PC-9 (cell line): Measurements from ENCODE around the gene SGCD. TPM values are rescaled to one million over a fixed set of nuclear protein-coding genes. Genes with fewer than 3 reads are reported as not detected.

ENCODE experiments used
- BruUV-seq: library from RNA; stranded (reverse); fragments of 400-500 nt; replicated peaks from 2 replicates; lab custom pipeline; 2021; lab: Mats Ljungman, UMichigan
- CTCF ChIA-PET: fragments of 300-600 bp; sonication (Branson Sonifier 250); formaldehyde crosslinking; loops from one replicate; lab custom pipeline; 2022; ENCODE audit warnings: antibody characterized with exemption; lab: Charles Lee
- POLR2A ChIA-PET: fragments of 300-600 bp; sonication (Branson Sonifier 250); formaldehyde crosslinking; loops from one replicate; lab custom pipeline; 2022; ENCODE audit warnings: antibody characterized with exemption; ENCODE audit not compliant: unreplicated experiment; lab: Charles Lee
- DNase-seq, 2 experiments: peaks; one replicate each; pipeline versions ENCODE4 v3.0.0 to v3.0.0-alpha.2; 2015 to 2022; ENCODE audit warnings: mixed read lengths in 1 of 2
- H2AFZ ChIP-seq: fragments of 200-600 bp; sonication (generic); 2 replicates; pipeline ENCODE4 v1.8.1; 2017; ENCODE audit warnings: antibody characterized with exemption
- H3F3A ChIP-seq: fragments of 200-600 bp; sonication (generic); 2 replicates; pipeline ENCODE4 v1.8.1; 2017; ENCODE audit warnings: antibody characterized with exemption, mild to moderate bottlenecking, low read depth; ENCODE audit not compliant: insufficient read depth
- H3K27ac ChIP-seq: fragments of 200-600 bp; sonication (generic); 2 replicates; pipeline ENCODE4 v1.6.1; 2016; ENCODE audit warnings: mixed run types
- H3K27me3 ChIP-seq: fragments of 200-600 bp; sonication (generic); 2 replicates; pipeline ENCODE4 v1.6.1; 2016; ENCODE audit warnings: low read depth, mixed run types; ENCODE audit not compliant: insufficient read depth
- H3K36me3 ChIP-seq: fragments of 200-600 bp; sonication (generic); 2 replicates; pipeline ENCODE4 v1.6.1; 2016; ENCODE audit warnings: low read depth, mixed run types
- H3K4me1 ChIP-seq: fragments of 200-600 bp; sonication (generic); replicated peaks from 2 replicates; pipeline ENCODE4 v1.6.1; 2016; ENCODE audit warnings: mixed run types; ENCODE audit not compliant: insufficient read depth
- H3K4me2 ChIP-seq: fragments of 200-600 bp; sonication (generic); 2 replicates; pipeline ENCODE4 v1.6.1; 2017; ENCODE audit warnings: mixed run types
- H3K4me3 ChIP-seq: fragments of 200-600 bp; sonication (generic); 2 replicates; pipeline ENCODE4 v1.6.1; 2016; ENCODE audit warnings: mixed run types
- H3K79me2 ChIP-seq: fragments of 200-600 bp; sonication (generic); 2 replicates; pipeline ENCODE4 v1.6.1; 2017; ENCODE audit warnings: low read depth, mixed run types
- H3K9me2 ChIP-seq: fragments of 200-600 bp; sonication (generic); 2 replicates; pipeline ENCODE4 v1.8.1; 2017; ENCODE audit warnings: mild to moderate bottlenecking; ENCODE audit not compliant: insufficient read depth
- H3K9me3 ChIP-seq: fragments of 200-600 bp; sonication (generic); 2 replicates; pipeline ENCODE4 v1.8.1; 2016; ENCODE audit warnings: low read depth; ENCODE audit not compliant: insufficient read depth
- H4K20me1 ChIP-seq: fragments of 200-600 bp; sonication (generic); 2 replicates; pipeline ENCODE4 v1.8.1; 2017; ENCODE audit not compliant: insufficient read depth
- CTCF ChIP-seq: fragments of 200-600 bp; sonication (generic); conservative IDR thresholded peaks from 2 replicates; pipeline ENCODE4 v1.6.1; 2017; ENCODE audit warnings: mixed run types, antibody characterized with exemption, mild to moderate bottlenecking, moderate library complexity
- EZH2 ChIP-seq: fragments of 200-600 bp; sonication (generic); IDR thresholded peaks from 2 replicates; pipeline ENCODE4 v1.8.0; 2017; ENCODE audit warnings: antibody characterized with exemption, low read depth
- intact Hi-C: fragments of 100-400 bp; cut with micrococcal nuclease; formaldehyde crosslinking; loops from one replicate; pipeline ENCODE4 v1.10.0; 2022; ENCODE audit not compliant: unreplicated experiment
- total RNA-seq: library from RNA; stranded (reverse); gene quantifications from 2 replicates; pipeline ENCODE4 v1.2.3, GENCODE V29; 2021

The SGCD gene
- total RNA-seq, 1 experiment from 2014 or later: not detected

GRCh38 chr5:156540491-156540890 is 213.5 kb downstream of the SGCD start:
- no peaks in the 10 kb centered on the region for H3K36me3 ChIP-seq
- no peaks in the 10 kb centered on the region for H4K20me1 ChIP-seq
- no peak overlapping the region for H2AFZ ChIP-seq
- ChIA-PET CTCF (no interaction called here), POLR2A (no interaction called here)
- no peak overlapping the region for H3K27ac ChIP-seq
- no peaks in the 10 kb centered on the region for H3K4me1 ChIP-seq
- H3K27me3 ChIP-seq: no peaks in the 10 kb centered on the region
- BruUV-seq: no TSS peak
- H3K9me3 ChIP-seq: no peaks in the 10 kb centered on the region
- no peaks in the 10 kb centered on the region for H3K9me2 ChIP-seq
- intact Hi-C loops: no loop called here
- H3K4me2 ChIP-seq: no peak overlapping the region
- H3K79me2 ChIP-seq: no peaks in the 10 kb centered on the region
- H3K4me3 ChIP-seq: no peak overlapping the region
- TF ChIP-seq CTCF (no peak), EZH2 (no peak)
- no peak for DNase-seq
- no peaks in the 10 kb centered on the region for H3F3A ChIP-seq

- Histone ChIP-seq H4K20me1 (no peaks in the 10 kb centered on the region), H3K27me3 (no peaks in the 10 kb centered on the region), H3K36me3 (no peaks in the 10 kb centered on the region), H3K9me3 (no peaks in the 10 kb centered on the region), H3K27ac (no peak overlapping the region), H3F3A (no peaks in the 10 kb centered on the region), H2AFZ (no peak overlapping the region), H3K4me1 (no peaks in the 10 kb centered on the region), H3K4me2 (no peak overlapping the region), H3K4me3 (no peak overlapping the region), H3K79me2 (no peaks in the 10 kb centered on the region), H3K9me2 (no peaks in the 10 kb centered on the region)
- intact Hi-C loops: no loop called here
- BruUV-seq: no TSS peak
- no peak for DNase-seq
- no peak for TF ChIP-seq CTCF
- no peak for TF ChIP-seq EZH2
- ChIA-PET POLR2A (no interaction called here), CTCF (no interaction called here)
Observed at GRCh38 chr5:156541582-156541981, 214.6 kb downstream of the SGCD start.

GRCh38 chr5:156543348-156544145 is 216.6 kb downstream of the SGCD start:
- H3K4me1 ChIP-seq: no peaks in the 10 kb centered on the region
- ChIA-PET POLR2A (no interaction called here), CTCF (no interaction called here)
- no peaks in the 10 kb centered on the region for H3K36me3 ChIP-seq
- DNase-seq: no peak
- H3K4me2 ChIP-seq: no peak overlapping the region
- H3K79me2 ChIP-seq: no peaks in the 10 kb centered on the region
- H3K4me3 ChIP-seq: no peak overlapping the region
- no peak overlapping the region for H3K27ac ChIP-seq
- no peak overlapping the region for H2AFZ ChIP-seq
- no peaks in the 10 kb centered on the region for H3K27me3 ChIP-seq
- intact Hi-C loops: no loop called here
- no peaks in the 10 kb centered on the region for H3K9me3 ChIP-seq
- no peaks in the 10 kb centered on the region for H3K9me2 ChIP-seq
- no peaks in the 10 kb centered on the region for H3F3A ChIP-seq
- no TSS peak for BruUV-seq
- H4K20me1 ChIP-seq: no peaks in the 10 kb centered on the region
- TF ChIP-seq EZH2: no peak
- no peak for TF ChIP-seq CTCF
